Suprapubic skin (tissue), 4 donors: ENCODE measurements around the gene CTNNA3. TPM values are rescaled to one million over a fixed set of nuclear protein-coding genes. Genes with fewer than 3 reads are reported as not detected.
"Not testable (repeated sequence)": the region's sequence is repeated elsewhere in the genome, so short reads cannot be mapped to it uniquely, and the experiment has no call there.

Source experiments
- DNase-seq, 2 donors: peaks; one replicate each; pipeline ENCODE4 v3.0.0-alpha.2; 2019; ENCODE audit warnings: low spot score in 2 of 2
- H3K27ac ChIP-seq: fragments of 200-600 bp; sonication (generic); one replicate; pipeline ENCODE4 v1.5.1; 2019
- H3K27me3 ChIP-seq: fragments of 200-600 bp; sonication (generic); one replicate; pipeline ENCODE4 v1.5.1; 2019
- H3K36me3 ChIP-seq: fragments of 200-600 bp; sonication (generic); one replicate; pipeline ENCODE4 v1.5.1; 2019
- H3K4me1 ChIP-seq: fragments of 200-600 bp; sonication (generic); one replicate; pipeline ENCODE4 v1.5.1; 2019
- H3K4me3 ChIP-seq: fragments of 200-600 bp; sonication (generic); one replicate; pipeline ENCODE4 v1.5.1; 2019; ENCODE audit warnings: mild to moderate bottlenecking
- H3K9me3 ChIP-seq: fragments of 200-600 bp; sonication (generic); one replicate; pipeline ENCODE4 v1.5.1; 2019
- EP300 ChIP-seq: sonication (generic); formaldehyde crosslinking; IDR thresholded peaks from one replicate; pipeline ENCODE4 v1.6.1; 2017; ENCODE audit warnings: antibody characterized with exemption
- POLR2A ChIP-seq, 2 donors: fragments of 450-650 bp; IDR thresholded peaks; one replicate each; pipeline ENCODE4 v1.6.1; 2017; ENCODE audit warnings: antibody characterized with exemption in 2 of 2, mild to moderate bottlenecking in 2 of 2, moderate library complexity in 2 of 2
- POLR2AphosphoS5 ChIP-seq, 3 donors: sonication (generic); formaldehyde crosslinking; IDR thresholded peaks; one replicate each; pipeline ENCODE4 v1.6.1; 2017; ENCODE audit warnings: antibody characterized with exemption in 3 of 3
- WGBS: methylation state at CpG from one replicate; pipeline ENCODE4 v1.1.5; 2018; 5-methylcytosine and 5-hydroxymethylcytosine counted together
- total RNA-seq, 4 donors: library from RNA; depleted of rRNA; stranded (reverse); fragments of >200 nt; gene quantifications; one replicate each; pipeline ENCODE4 v1.1.0, GENCODE V29; 2016
- TF ChIP-seq, protein P1 (sequence below), 2 donors: fragments of 200-600 bp in 1 of 2; fragments of 450-650 bp in 1 of 2; sonication (generic) in 1 of 2; IDR thresholded peaks; one replicate each; pipeline ENCODE4 v1.5.1; 2016 to 2019; ENCODE audit warnings: antibody characterized with exemption in 2 of 2, mild to moderate bottlenecking in 1 of 2, moderate library complexity in 1 of 2

CTNNA3 gene
- total RNA-seq, 4 donors from 2014 or later, result 0.08 to 0.29 (median 0.21) TPM

DNA sequence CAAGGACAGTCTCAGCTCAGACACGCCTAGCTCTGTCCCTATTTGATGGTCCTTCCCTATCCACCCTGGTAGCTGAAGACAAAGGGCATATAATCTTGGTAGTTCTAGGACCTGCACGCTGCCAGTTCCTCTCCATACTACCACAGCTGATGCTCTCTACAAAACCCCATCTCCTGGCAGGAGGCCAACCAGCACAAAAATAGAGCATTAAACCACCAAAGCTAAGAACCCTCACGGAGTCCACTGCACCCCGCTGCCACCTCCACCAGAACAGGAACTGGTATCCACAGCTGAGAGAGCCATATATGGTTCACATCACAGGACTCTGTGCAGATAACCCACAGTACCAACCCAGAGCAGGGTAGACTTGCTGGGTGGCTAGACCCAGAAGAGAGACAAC lies 470.8 kb downstream of the CTNNA3 start:
- Histone ChIP-seq H3K9me3 (no peaks in the 10 kb centered on the region), H3K27ac (no peak overlapping the region), H3K27me3 (no peaks in the 10 kb centered on the region), H3K4me3 (no peak overlapping the region), H3K36me3 (no peaks in the 10 kb centered on the region), H3K4me1 (no peaks in the 10 kb centered on the region)
- WGBS, result 84% methylated on average over 4 of the region's 4 CpGs
- TF ChIP-seq POLR2AphosphoS5 (IDR thresholded peaks at IDR 0.05), result no peak
- no peak for TF ChIP-seq POLR2A (IDR thresholded peaks at IDR 0.05)
- TF ChIP-seq, protein P1, sequence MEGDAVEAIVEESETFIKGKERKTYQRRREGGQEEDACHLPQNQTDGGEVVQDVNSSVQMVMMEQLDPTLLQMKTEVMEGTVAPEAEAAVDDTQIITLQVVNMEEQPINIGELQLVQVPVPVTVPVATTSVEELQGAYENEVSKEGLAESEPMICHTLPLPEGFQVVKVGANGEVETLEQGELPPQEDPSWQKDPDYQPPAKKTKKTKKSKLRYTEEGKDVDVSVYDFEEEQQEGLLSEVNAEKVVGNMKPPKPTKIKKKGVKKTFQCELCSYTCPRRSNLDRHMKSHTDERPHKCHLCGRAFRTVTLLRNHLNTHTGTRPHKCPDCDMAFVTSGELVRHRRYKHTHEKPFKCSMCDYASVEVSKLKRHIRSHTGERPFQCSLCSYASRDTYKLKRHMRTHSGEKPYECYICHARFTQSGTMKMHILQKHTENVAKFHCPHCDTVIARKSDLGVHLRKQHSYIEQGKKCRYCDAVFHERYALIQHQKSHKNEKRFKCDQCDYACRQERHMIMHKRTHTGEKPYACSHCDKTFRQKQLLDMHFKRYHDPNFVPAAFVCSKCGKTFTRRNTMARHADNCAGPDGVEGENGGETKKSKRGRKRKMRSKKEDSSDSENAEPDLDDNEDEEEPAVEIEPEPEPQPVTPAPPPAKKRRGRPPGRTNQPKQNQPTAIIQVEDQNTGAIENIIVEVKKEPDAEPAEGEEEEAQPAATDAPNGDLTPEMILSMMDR (IDR thresholded peaks at IDR 0.05), result no peak
- TF ChIP-seq EP300, result no peak
- no peak for DNase-seq

GRCh38 chr10:67224553-67224952 lies 471.4 kb downstream of the CTNNA3 start:
- Histone ChIP-seq H3K9me3 (no peaks in the 10 kb centered on the region), H3K27me3 (no peaks in the 10 kb centered on the region), H3K36me3 (no peaks in the 10 kb centered on the region), H3K27ac (no peak overlapping the region), H3K4me3 (no peak overlapping the region), H3K4me1 (no peaks in the 10 kb centered on the region)
- TF ChIP-seq POLR2A (IDR thresholded peaks at IDR 0.05) (no peak), EP300 (no peak), POLR2AphosphoS5 (IDR thresholded peaks at IDR 0.05) (no peak)
- TF ChIP-seq, protein P1 (IDR thresholded peaks at IDR 0.05), result no peak
- no peak for DNase-seq
- 83% methylated on average over 5 of the region's 5 CpGs for WGBS

DNA sequence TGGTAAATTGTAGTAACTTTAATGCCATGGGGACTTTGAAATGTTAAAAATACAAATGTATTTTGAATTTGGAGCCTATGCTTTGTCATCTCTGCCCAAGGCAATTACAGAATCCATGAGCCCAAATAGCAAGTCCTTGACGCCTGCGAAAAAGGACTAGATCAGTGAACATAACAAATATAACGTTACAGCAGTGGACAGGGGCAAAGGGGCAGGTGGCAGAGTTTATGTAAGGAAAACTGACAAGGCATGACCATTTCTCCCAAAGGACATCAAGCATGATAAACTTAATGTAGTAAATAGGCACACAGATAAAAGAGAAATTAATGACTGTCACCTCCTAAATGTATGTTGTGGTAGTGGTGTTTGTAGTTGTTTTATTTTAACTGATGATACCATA lies 473.1 kb downstream of the CTNNA3 start:
- WGBS, result 84% methylated on average over 3 of the region's 3 CpGs
- H3K27me3 ChIP-seq, result no peaks in the 10 kb centered on the region
- DNase-seq, result no peak
- H3K36me3 ChIP-seq, result no peaks in the 10 kb centered on the region
- no peaks in the 10 kb centered on the region for H3K9me3 ChIP-seq
- no peak overlapping the region for H3K4me3 ChIP-seq
- H3K27ac ChIP-seq, result no peak overlapping the region
- no peaks in the 10 kb centered on the region for H3K4me1 ChIP-seq
- TF ChIP-seq POLR2A (IDR thresholded peaks at IDR 0.05) (no peak), POLR2AphosphoS5 (IDR thresholded peaks at IDR 0.05) (no peak), EP300 (no peak)
- TF ChIP-seq, protein P1 (IDR thresholded peaks at IDR 0.05), result no peak

GRCh38 chr10:67221939-67222494 lies 474.0 kb downstream of the CTNNA3 start:
- no peaks in the 10 kb centered on the region for H3K4me1 ChIP-seq
- no peaks in the 10 kb centered on the region for H3K9me3 ChIP-seq
- no peak for DNase-seq
- no peak overlapping the region for H3K27ac ChIP-seq
- H3K36me3 ChIP-seq, result no peaks in the 10 kb centered on the region
- TF ChIP-seq POLR2AphosphoS5 (IDR thresholded peaks at IDR 0.05), result no peak
- TF ChIP-seq EP300, result no peak
- TF ChIP-seq, protein P1 (IDR thresholded peaks at IDR 0.05), result no peak
- TF ChIP-seq POLR2A (IDR thresholded peaks at IDR 0.05), result no peak
- H3K27me3 ChIP-seq, result no peaks in the 10 kb centered on the region
- no peak overlapping the region for H3K4me3 ChIP-seq
- WGBS, result 86% methylated on average over 4 of the region's 4 CpGs

GRCh38 chr10:67211680-67212079 lies 484.3 kb downstream of the CTNNA3 start:
- Histone ChIP-seq H3K27me3 (no peaks in the 10 kb centered on the region), H3K4me3 (no peak overlapping the region), H3K27ac (no peak overlapping the region), H3K4me1 (no peaks in the 10 kb centered on the region), H3K36me3 (no peaks in the 10 kb centered on the region), H3K9me3 (no peaks in the 10 kb centered on the region)
- DNase-seq, result no peak
- 75% methylated on average over 1 of the region's 1 CpG for WGBS
- TF ChIP-seq, protein P1 (IDR thresholded peaks at IDR 0.05), result no peak
- no peak for TF ChIP-seq POLR2A (IDR thresholded peaks at IDR 0.05)
- no peak for TF ChIP-seq POLR2AphosphoS5 (IDR thresholded peaks at IDR 0.05)
- no peak for TF ChIP-seq EP300

- not testable (repeated sequence) for H3K4me1 ChIP-seq, DNase-seq, H3K27ac ChIP-seq, H3K27me3 ChIP-seq, H3K4me3 ChIP-seq, H3K36me3 ChIP-seq, H3K9me3 ChIP-seq
- 89% methylated on average over 6 of the region's 6 CpGs for WGBS
Measured at GRCh38 chr10:67207923-67208322, 488.1 kb downstream of the CTNNA3 start.
